ENCODE data around the gene SLC24A1.
"Not testable (repeated sequence)": the region's sequence is repeated elsewhere in the genome, so short reads cannot be mapped to it uniquely, and the experiment has no call there.

The SLC24A1 gene

DNA sequence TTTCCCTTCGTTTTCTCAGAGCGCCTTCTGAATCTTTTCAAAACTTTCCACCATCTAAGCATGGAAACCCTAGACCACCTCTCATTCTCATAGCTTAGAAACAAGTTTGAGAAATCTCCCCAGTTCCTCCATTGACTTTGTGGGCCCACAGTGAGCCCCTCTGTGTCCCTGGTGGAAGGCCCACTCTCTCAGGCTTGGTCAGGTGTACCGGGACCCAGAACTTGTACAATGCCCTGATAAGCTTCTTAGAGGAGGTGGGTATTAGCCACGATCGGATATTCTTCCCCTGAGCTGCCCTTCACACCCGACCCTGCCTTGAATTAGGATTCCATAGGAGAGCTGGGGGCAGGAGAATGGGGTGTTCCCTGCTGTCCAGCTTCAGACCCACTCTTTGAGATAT is at the start of gene SLC24A1:
TSS of gene SLC24A1 (plus strand) at position 301 of the 400 bp plus-strand sequence. CDS start 2,143 bp downstream, outside the sequence.
- no peak for DNase-seq (ENCODE audit: low read depth in 2 of 2)

GRCh38 chr15:65571971-65572370 is 49.8 kb upstream of the SLC24A1 start:
- DNase-seq (ENCODE audit: low read depth in 2 of 2): no peak

- DNase-seq (ENCODE audit: low read depth in 2 of 2): no peak
These were observed 45.1 kb upstream of the SLC24A1 start for GRCh38 chr15:65576664-65577063.

GRCh38 chr15:65577129-65577996 is 44.4 kb upstream of the SLC24A1 start:
- DNase-seq (ENCODE audit: low read depth in 2 of 2): no peak

DNA sequence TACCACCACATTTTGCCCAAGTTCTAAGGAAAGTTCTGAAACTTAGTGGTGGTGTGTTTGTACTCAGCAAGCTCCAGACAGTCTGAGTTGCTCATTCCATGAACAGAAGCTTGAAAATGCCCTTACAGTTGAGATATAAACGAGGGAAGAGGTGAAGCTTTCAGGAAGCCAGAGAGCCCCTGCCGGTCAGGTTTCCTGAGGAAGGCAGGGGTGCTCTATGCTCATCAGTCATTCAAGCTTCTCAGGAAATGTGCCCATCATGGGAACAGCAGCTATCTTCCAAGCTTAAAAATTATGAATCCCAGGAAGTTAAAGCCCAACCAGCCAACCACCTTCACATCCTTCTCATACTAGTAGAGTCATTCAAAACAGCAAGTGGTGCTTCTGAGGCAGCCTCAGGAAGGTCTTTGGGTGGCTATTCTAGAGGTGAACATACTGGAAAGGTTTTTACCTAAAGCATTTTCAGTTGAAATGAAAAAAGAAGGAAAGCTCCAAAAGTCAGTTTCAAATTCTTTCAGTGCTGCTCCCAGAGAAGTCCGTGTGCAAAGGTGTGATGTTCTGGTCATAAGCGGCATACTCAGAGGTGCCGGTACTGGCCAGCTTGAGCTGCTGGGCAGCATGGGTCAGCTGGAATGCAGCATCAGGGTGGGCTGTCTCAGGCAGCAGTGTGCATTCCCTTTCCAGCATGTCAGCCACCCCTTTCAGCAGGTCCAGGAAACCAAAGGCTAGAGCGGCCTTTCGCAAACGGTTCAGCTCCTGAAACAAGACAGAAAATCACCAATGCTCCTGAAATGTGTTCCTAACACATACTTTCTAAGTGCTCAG is 42.6 kb upstream of the SLC24A1 start:
- no peak for DNase-seq (ENCODE audit: low read depth in 2 of 2)

- DNase-seq (ENCODE audit: low read depth in 2 of 2): no peak
These were observed 42.0 kb upstream of the SLC24A1 start for GRCh38 chr15:65579762-65580161.

DNA sequence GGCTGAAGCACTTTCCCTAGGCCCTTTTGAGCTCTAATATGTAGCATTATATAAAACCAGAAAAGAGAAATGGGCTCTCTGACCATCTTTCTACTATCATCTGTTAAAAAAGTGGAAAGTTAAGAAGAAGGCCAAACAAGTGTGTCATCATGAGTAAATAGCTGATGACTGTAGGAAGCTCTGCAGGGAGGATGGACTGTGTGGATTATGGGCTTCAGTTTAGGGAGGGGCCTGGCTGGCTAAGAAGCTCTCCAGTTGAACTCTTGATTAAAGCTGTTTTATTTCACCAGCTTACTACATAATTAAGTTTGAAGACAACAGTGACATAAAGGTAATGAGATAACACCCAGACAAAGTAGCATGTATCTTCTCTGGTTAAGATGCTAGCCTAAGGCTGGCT is 41.5 kb upstream of the SLC24A1 start:
- no peak for DNase-seq (ENCODE audit: low read depth in 2 of 2)

- no peak for DNase-seq (ENCODE audit: low read depth in 2 of 2)
These were observed 38.0 kb upstream of the SLC24A1 start for GRCh38 chr15:65583701-65584100.

DNA sequence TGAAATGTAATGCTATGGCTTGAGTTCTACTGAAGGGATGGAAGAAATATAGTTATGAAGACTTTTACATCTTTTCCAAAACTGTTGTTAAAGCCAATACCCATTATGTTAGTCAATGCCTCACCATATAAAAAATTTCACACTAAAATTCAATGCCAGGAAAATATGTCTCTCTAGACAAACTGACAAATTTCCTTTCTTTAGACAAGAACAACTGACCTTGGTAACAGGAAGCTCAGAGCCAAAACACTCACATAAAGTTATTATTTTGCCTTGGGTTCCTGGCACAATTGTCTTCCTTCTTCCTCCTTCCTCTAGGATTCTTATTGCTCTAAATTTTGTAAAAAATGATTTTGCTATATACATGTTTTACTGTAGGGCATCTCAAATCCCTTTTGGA is 37.5 kb upstream of the SLC24A1 start:
- DNase-seq (ENCODE audit: low read depth in 2 of 2): no peak

DNA sequence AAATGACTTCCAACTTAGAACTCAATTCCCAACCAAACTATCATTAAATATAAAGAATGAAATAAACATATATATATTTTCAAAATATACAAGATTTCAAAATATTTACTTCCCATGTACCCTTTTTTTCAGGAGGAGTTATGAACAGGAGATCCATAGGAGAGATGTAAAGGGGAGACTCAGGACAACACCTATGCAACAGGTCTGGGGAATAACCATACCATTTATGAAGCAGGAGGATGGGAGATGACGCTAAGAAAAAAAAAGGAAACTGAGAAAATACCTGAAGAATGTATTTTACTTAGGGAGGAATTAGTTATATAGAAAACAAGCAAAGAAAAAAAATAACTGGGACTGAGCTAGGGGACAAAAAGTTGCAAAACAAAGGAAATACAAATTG is 34.6 kb upstream of the SLC24A1 start:
- no peak for DNase-seq (ENCODE audit: low read depth in 2 of 2)

DNA sequence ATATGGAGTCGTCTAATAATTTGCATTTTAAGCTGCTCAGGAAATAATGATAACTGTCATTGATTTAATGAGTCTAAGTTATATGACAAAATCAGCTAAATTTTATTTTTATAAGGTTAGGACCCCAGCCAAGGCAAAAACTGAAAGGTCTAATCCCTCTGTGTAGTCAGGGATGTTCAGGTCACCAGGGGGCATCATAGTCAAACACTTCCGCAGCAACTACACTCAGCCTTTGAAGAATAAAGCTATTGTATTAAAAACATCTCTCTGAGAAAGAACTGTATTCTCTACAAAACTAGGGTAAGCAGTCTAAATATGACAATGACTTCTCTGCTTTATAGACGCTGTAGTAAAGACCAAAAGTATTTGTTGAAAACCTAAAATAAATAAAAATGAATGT is 25.8 kb upstream of the SLC24A1 start:
- no peak for DNase-seq (ENCODE audit: low read depth in 2 of 2)

DNA sequence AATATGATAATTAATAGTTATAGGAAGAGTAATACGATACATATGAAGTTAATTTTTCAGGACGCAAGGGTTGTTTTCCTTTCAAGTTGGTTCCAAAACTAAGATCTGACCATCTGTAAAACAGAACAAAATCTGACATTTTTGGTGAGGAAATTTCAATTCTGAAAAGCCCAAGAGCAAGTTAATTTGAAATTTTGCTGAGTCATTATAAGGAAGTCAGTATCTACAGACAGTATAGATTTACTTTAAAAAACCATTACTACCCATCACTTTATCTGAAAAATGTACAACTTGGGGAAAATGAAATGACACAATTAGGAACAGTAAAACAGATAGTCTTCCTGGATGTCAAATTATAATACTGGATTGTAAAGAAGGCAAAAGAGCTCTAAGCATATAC is 23.3 kb upstream of the SLC24A1 start:
- no peak for DNase-seq (ENCODE audit: low read depth in 2 of 2)

GRCh38 chr15:65599677-65600076 is 22.1 kb upstream of the SLC24A1 start:
- DNase-seq (ENCODE audit: low read depth in 2 of 2): no peak

DNA sequence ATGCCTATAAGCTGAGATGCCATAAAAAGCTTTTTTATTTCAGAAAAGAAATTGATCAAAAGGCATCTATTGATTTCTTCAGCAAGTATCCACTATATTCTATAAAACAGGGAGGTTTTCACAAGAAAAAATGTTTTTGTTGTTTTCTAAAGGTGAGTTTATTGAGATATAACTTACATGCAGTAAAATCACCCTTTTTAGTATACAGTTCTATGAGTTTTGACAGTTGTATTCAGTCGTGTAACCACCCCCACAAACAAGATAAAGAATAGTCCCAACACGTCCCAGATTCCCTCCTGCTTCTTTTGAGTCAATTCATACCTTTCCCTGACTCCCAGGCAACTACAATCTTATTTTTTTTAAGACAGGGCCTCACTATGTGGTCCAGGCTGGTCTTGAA is 18.6 kb upstream of the SLC24A1 start:
- DNase-seq (ENCODE audit: low read depth in 2 of 2): no peak

DNA sequence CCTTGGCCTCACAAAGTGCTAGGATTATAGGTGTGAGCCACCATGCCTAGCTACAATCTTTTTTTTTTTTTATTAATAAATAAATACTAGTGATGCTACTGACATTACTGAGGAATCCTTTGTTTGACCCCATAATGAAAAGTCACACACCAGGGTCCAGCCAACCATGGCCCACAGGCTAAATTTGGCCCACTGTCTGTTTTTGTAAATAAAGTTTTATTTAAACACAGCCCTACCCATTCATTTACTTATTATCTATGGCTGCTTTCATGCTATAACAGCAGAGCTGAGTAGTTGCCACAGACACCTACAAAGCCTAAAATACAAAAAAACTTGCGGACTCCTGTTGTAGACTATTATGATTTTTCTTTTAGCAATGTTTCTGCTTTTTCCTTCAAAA is 18.2 kb upstream of the SLC24A1 start:
- DNase-seq (ENCODE audit: low read depth in 2 of 2): no peak

DNA sequence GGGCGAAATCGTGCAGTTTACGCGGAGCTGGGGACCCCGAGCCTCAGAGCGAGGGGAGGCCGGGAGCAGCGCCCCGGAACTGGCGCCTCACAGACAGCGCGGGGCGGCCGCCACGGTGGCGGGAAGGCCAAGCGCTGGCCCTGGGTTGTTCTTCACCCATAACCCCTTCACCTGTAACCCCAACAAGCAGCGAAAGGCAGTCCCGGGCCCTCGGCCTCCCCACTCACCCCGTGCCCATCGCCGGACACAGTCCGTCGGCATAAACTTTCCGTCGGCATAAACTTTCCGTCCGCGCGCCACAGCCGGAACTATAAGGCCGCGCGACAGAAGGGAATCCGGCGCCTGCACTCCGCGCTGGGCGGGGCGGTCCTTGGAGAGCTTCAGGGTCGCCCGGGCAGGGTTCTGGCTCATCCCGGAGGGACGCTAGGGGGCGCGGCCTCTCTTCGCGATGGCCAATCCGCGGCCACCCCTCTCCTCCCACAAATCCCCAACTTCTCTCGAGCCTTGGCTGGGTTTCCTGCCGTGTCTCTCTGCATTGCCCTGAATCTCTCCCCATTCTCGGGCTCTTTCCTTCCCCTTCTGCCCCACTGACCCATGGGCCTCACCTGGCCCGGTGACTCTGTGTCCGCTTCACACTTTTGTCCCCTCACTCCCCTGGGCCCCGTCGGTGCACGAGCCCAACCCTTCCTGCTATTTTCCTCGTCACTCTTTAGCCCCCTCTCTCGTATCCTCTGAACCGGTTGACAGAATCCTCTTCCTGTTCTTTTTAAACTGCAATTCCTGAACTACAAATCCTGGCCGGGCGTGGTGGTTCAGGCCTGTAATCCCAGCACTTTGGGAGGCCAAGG is 10.6 kb upstream of the SLC24A1 start, which contains the start of gene INTS14:
TSS of gene INTS14 (minus strand) at position 261 of the 848 bp plus-strand sequence. CDS start 3,751 bp downstream, outside the sequence.
- DNase-seq (ENCODE audit: low read depth in 2 of 2): peak; percentile 90 to 97

DNA sequence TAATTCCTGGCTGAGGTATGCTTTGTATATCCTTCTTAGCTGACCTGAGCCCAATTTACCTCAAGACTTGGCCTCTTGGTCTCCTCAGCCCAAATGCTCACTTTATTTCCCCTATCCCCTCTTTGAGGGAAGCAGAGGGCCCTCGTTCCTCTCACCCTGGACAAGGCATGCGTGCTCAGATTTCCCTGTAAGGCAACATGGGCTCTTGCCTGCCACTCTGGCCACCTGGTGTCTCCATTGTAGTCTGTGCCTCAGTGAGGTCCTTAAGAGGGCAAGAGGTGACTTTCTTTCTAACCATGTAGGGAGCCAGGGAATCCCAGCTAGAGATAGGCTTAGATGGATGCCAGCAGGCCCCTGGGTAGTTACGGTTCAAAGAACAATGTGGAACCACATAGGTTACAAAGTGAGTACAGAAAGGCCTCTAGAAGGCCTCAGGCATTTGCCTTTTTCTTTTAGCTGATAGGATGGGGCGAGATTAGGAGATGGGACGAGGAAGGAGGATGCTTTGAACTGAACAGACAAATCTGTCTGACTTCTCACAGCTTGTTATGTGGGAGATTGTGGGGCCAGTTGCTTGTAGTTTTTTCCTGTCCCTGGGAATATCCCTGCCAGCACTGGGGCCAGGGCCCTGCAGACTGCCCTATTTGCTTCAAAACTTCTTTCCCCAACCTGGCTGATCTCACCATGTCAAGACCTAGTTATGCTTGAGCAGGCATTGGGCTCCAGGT is 9.7 kb upstream of the SLC24A1 start:
- no peak for DNase-seq (ENCODE audit: low read depth in 2 of 2)

DNA sequence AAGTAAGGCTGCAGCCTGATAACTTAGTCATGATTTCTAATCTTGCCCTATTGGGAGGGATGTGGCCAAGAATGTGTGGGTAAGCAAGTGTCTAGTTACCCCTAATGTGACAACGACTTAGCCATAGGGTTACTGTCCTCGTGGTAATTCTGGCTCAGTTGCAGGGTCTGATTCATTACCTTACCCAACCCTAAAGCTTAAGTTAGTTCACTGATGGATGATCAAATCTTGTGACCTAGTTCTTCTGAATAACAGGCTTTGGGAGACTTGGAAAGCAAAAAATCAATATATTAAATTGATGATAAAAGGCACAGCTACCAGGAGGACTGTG is 9.2 kb upstream of the SLC24A1 start:
- no peak for DNase-seq (ENCODE audit: low read depth in 2 of 2)

DNA sequence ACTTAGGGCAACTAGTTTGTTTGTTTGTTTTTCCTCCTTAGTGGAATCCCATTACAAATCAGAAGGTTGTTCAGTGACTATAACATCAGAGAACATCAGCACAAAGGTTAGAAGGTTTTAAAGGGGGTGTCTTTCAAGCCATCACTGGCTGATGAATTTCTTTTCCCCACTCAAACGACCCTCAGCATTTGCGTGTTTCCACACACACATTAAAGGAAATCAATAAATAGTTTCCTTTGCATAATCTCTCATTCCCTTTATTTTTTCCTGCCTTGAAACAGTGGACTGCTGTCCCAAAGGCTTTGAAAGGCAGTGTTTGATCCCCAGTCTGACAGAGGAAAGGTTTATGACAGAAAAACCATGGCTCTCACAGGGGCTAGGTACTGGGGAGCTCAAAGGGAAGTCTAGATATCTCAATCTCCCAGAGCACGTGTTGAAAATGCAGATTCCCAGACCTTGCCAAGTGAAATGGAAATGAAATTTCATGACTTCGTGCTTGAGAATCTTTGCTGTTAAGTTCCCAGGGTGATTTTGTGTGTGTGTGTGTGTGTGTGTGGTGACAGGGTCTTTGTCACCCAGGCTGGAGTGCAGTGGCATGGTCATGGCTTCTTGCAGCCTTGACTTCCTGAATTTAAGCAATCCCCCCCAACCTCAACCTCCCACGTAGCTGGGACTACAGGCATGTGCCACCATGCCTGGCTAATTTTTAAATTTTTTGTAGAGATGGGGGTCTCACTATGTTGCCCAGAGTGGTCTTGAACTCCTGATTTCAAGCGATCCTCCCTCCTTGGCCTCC is 8.6 kb upstream of the SLC24A1 start:
- no peak for DNase-seq (ENCODE audit: low read depth in 2 of 2)

- not testable (repeated sequence) for DNase-seq (ENCODE audit: low read depth in 2 of 2)
These were observed 5.9 kb upstream of the SLC24A1 start for GRCh38 chr15:65615887-65616286.

Measured in stimulated activated CD4-positive, alpha-beta T cell treated with anti-CD3 and anti-CD28 coated beads, Interleukin-1b, Interleukin-23, amount 100 ng/mL, for 4 hours (primary cell).